CD4-positive, alpha-beta T cell treated with Interleukin-6 at 100 ng/mL for 8 hours (primary cell): Measurements from ENCODE around the gene ABHD14A.
"Not testable (repeated sequence)": the region's sequence is repeated elsewhere in the genome, so short reads cannot be mapped to it uniquely, and the experiment has no call there.

ENCODE experiments used
- DNase-seq: peaks from one replicate; pipeline ENCODE4 v3.0.0-alpha.2; 2020; ENCODE audit warnings: mixed read lengths, low spot score

The ABHD14A gene

DNA sequence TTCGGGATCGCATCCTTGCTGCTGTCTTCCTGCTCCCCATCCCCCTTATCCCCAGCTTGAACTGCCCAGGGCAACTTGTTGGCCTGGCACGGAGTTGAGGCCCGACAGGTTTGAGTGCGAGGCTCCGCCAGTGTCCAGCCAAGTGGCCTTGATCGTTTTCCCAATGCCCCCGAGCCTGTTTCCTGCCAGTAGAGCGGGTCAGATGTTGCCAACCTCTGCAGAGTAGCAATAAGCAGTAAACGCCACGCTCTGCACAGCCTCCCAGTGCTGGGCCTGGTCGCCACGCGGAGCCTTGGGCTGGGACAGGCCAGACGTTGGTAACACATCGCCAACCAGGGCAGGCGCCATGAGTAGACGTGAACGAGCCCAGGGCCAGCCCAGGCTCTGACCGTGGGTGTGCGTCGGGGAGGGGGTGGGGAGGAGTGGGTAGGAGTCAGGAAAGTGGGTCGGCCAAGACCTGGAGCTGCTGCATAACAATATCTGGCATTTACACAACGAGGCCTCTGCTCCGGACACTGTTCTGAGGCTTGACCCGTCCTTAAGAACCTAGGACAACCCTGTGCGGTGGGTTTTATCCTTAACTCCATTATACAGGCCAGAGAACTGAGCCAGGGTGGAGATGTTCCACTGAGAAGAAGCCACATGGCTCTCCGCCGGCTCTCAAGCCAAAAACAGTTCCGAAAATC, 444 bp upstream of the ABHD14A start:
- no peak for DNase-seq

- no peak for DNase-seq
Observed at GRCh38 chr3:51975852-51976549, 1.1 kb downstream of the ABHD14A start.

DNA sequence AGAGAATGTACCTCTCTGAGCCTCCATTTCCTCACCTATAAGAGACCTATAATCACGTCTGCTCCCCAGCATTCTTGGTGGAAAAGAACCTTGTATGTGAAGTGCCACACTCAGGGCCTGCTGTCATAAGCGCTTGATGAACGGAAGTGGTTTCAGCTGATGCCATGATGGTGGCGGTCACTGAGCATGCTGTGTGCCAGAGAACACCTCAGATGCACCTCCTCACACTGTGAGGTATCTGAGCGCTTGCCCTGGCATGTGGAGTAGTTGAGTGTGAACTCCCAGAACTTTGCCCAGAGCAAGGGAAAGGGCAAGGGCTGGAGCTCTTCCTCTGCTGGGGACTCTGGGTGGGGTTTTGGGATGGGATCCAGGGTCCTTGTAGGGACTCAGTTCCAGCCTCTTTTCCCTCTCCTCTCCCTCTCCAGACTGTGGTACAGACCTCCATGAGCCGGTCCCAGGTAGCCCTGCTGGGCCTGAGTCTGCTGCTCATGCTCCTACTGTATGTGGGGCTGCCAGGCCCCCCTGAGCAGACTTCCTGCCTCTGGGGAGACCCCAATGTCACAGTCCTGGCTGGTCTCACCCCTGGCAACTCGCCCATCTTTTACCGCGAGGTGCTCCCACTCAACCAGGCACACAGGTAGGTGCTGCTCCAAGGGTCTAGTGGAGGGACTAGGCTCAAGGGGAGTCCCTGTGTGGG, 2.7 kb downstream of the ABHD14A start:
- peak; percentile 51 for DNase-seq

DNA sequence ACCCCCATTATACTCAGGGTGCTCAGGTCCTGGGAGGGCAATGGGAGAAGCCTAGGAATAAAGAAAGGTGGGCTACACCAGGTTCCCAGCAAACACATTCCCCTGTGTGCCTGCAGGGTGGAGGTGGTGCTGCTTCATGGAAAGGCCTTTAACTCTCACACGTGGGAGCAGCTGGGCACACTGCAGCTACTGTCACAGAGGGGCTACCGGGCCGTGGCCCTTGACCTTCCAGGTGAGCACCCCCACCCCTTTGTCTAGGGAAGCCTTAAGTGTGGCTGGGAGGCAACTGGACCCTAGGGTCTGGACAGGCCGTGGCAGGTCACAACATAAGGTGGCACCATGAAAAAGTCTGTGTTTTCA, 3.3 kb downstream of the ABHD14A start:
- DNase-seq, result no peak

GRCh38 chr3:51980253-51980652, 5.4 kb downstream of the ABHD14A start:
- no peak for DNase-seq

DNA sequence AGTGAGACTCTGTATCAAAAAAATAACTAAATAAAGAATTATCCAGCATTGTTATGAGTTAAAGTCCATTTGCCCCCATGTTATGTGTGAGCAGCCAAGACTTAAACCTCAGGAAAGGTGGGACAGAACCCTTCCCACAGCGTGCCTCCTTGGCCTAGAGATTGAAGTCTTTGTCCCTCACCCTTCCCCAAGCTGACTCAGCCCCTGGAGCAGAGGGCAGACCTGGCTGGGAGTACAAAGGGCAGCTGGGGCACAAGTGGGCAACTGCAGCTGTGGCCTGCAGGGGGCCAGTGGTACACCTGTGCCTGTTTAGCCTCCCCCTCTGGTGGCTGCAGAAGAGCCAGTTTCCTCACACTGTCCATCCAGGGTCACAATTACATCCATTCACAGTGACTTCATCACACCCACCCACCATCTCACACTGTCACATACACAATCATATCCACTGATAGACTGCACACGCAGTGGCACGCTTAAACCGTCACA, 7.5 kb downstream of the ABHD14A start:
- peak; percentile 14 for DNase-seq

DNA sequence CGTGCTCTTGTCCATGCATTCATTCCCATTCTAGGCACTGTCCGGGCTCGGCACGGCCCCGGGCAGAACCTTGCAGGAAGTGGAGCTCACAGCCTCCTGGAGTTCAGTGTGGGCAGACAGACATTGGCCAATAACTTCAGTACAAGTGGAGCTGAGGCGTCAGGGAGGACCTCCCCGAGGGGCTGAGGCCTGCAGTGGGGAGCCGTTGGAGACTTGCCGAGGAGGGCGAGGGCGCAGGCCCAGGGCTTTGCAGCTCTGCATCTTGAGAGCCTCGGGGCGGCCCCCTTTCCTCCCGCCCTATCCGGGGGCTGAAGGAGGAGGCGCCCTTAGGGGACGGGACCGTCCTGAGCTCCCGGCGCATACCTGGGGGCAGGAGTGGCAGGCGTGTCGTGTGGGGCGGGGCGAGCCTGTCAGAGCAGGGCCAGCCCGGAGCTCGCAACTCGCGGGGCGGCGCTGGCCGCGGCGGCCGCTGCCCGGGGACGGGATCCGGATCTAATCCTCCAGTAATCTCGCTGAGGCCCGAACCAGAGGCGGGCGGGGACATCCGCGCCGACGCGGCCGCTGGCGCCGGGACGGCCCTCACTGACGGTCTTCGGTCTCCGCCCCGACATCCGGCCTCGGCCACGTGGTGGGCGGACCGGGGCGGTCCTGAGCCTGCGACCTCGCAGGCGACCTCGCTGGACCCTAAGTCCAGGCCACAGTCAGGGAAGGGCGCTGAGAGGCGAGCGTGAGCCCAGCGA, 8.1 kb downstream of the ABHD14A start, which contains the start of gene ACY1:
ACY1 (plus strand) TSS at position 698 of the 740 bp plus-strand sequence. CDS start 530 bp downstream, outside the sequence.
- DNase-seq, result peak; percentile 58

DNA sequence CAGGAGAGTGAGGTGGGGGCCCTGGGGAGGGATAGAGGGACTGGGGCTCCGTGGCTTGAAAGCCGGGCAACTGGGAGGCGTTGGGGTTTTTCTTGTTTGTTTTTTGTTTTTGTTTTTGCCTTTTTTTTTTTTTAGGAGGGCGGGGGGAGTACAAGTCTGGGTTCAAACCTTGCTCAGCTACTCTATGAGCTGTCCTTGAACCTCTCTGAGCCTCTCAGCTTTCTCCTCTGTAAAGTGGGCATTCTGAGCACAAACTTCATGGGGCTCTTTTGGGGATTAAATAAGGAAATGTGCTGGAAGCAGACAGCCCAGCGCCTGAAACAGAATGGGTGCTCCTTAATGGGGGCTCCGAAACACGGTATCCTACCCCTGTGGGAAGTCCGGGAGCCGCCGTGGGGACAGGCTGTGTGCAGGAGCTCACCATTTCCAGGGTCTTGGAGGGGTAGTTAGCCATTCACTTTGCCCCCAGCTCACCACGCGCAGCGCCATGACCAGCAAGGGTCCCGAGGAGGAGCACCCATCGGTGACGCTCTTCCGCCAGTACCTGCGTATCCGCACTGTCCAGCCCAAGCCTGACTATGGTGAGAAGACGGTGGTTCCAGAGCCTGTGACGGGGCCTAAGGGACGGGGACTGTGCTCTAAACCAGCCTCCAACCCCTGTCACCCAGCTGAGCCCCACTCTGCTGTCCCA, 8.9 kb downstream of the ABHD14A start:
- no peak for DNase-seq

GRCh38 chr3:51984269-51984647, 9.4 kb downstream of the ABHD14A start:
- no peak for DNase-seq

- DNase-seq, result no peak
Observed at GRCh38 chr3:51985063-51985462, 10.2 kb downstream of the ABHD14A start.

- no peak for DNase-seq
Observed at GRCh38 chr3:51986010-51986947, 11.4 kb downstream of the ABHD14A start.

GRCh38 chr3:51987568-51987967, 12.7 kb downstream of the ABHD14A start:
- no peak for DNase-seq

- DNase-seq, result no peak
Observed at GRCh38 chr3:51988286-51989146, 13.7 kb downstream of the ABHD14A start.

- not testable (repeated sequence) for DNase-seq
Observed at GRCh38 chr3:51990501-51990971, 15.7 kb downstream of the ABHD14A start.

GRCh38 chr3:51992017-51992682, 17.3 kb downstream of the ABHD14A start:
- no peak for DNase-seq

DNA sequence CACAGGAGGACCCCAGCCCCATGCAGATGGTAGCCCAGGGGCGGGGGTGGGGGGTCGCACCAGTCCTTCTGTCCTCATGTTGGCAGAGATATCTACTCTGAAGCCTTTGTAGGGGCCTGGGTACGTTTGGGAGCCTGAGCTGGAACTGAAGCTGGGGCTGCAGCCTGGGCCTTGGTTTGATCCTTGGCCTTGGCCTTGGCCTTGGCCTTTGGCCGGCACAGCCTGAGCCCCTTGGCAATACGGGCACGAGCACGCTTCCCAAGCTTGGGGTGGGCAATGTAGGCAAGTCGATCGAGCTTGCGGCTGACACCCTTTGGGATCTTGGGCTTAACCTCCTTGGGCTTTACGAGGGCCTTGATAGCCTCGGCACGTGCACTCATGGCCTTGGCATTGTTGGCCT, 18.8 kb downstream of the ABHD14A start:
- DNase-seq, result not testable (repeated sequence)

GRCh38 chr3:51994530-51994929, 19.7 kb downstream of the ABHD14A start:
- DNase-seq, result no peak

DNA sequence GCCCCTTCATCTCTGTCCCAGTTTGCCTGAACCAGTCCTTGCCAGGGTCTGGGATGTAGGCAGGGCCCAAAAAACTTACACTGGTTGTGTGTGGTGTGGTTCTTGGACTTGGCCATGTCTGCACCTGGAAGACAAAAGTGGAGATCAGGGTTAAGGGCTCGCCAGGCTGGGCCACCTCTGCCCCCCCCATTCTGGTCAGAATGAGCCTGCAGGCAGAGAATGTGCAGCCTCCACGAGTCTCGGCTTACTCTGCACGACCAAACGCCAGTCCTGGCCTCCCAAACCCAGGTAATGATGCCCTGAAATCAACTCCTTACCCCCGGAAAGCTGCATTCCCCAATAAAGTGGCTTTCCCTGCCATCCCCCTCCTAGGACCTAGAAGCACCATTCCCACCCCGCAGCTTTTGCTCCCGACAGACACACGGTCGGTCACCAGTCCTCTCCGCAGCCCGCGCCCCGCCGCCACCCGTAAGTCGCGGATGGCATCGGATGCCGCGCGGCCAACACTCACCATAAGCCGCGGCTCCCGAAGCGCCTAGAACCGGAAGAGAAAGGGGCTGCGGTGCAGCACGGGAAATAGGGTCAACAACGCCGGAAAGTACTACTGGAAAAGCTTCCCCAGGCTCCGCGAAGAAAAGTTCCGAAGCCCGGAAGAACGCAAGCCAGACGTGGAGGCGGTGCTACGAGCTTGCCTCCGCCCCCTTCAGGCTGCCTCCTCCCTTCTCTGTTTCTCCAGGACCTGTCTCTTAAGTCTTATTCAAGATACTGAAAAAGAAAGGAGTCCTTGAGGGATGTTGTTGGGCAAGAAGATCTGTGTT, 20.7 kb downstream of the ABHD14A start, which contains the start of gene RPL29:
RPL29 (minus strand) TSS at position 550 of the 818 bp plus-strand sequence; CDS start at position 116, 434 bp downstream.
- peak; percentile 93 for DNase-seq
